GM18499 (cell line): ENCODE measurements around the gene FHL2.
A peak's percentile ranks its signal among the peaks of the same experiment; 100 is the strongest.

Experiments
- ATAC-seq: cut with Tn5 transposase; IDR thresholded peaks from one replicate; pipeline ENCODE4 v1.9.1; 2021; ENCODE audit warnings: moderate number of reproducible peaks; ENCODE audit not compliant: insufficient read depth, unreplicated experiment

The FHL2 gene

DNA sequence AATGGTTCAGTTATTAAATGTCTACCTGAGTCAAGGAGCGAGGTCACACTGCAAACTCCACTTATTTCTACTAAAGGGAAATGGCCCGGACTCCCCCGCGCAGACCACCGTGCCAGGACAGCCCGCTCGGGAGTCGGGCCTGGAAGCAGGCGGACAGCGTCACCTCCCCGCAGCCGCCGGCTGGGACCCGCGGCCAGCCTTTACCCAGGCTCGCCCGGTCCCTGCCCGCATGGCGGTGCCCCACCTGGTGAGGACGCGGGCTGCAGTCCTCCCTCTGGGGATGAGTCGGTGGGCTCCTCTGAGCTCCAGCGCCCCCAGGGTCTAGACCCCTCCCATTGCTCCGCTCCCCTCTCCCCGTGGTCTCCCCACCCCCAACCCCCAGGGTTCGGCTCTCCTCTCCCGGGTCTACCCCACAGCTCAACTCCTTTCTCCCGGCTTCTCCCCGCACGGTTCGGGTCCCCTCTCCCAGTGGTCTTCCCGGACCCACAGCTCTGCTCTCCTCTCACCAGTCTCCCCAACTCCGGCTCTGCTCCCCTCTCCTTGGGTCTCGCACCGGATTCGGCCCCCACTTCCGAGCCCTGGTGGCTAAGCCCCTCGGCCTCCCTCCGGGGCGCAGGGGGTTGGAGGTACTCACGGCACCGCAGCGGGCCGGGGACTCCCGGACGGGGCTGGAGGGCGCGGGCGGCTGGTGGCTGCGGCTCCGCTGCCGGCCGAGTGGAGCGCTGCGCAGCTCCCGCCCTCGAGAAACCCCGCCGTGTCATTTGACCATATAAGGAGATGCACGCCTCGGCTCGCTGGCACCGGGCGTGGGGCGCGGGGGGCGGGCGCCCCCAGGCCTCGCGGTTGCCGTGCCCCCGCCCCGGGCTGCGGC lies at the start of gene FHL2:
TSS of gene FHL2 (minus strand) at position 716 of the 871 bp plus-strand sequence. CDS start 12,535 bp downstream, outside the sequence.
- peak; percentile 90 for ATAC-seq

DNA sequence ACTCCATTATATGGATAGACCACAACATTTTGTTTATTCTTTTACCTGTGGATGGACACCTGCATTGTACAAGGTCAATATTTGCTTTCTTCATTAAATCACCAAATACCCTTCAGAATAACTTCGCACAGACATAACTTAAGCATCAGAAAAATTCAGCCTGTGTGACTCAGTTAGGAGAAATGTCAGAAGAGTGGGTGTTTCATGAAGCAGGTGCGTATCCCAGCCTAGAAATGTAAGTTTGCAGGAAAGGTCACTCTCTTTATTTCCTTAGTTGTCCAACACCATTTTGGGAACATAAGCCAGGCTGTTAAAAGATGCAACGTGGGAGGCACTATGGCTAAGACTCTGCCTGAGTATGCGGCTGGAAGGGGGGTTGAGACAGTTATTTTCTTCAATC lies 48.6 kb upstream of the FHL2 start:
- no peak for ATAC-seq

DNA sequence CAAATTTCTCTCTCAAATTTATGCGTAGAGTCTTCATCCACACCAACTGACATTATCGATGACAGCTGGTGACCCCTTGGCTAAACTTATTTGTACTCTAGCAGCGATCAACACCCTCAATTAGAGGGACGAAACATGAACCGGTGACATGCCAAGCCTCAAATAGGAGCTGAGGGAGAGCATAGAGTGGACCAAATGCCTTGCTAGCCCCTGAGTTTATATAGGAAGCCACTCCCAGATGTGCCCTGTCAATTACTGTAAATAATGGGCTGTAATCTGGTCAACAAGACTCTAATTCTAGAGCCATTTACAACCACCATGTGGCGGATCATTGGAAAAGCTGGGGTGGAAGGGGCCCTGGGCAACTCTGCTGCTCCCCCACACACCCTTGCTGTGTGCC lies 47.6 kb upstream of the FHL2 start:
- no peak for ATAC-seq

DNA sequence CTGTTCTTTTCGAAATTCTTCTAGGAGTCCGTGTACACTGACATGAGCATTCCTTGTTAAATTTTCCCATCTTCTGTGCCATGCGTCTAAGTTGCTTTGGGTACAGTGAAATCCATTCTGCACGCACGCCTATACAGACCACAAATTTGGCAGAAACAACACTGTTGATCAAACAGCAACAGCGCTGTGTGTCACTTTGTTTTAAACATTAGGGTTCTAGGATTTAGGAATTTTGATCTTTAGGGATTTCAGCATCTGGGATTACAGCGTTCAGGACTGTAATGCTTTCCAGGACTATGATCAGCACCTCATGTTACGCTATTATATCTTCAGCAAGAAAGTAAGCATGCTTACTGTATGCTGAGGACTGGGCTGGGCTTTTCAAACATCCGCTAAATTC lies 47.1 kb upstream of the FHL2 start:
- no peak for ATAC-seq

DNA sequence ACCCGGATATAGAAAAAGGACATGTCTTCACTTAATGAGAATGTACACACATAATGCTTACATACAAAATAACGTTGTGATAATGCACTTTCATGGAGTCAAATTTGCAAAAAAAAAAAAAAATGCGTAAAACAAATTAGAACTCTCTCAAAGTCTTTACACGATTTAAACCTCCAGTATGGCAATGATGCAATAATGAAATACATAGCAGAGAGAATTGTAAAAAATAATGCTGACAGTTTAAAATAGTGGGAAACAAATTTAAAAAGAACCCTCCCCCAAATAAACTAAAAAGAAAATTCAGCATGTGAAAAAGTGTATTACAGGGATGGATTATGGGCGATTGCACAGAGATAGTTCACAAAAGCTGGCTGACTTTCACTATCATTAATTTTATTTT lies 46.6 kb upstream of the FHL2 start:
- no peak for ATAC-seq

GRCh38 chr2:105443617-105444598 lies 45.1 kb upstream of the FHL2 start:
- no peak for ATAC-seq

DNA sequence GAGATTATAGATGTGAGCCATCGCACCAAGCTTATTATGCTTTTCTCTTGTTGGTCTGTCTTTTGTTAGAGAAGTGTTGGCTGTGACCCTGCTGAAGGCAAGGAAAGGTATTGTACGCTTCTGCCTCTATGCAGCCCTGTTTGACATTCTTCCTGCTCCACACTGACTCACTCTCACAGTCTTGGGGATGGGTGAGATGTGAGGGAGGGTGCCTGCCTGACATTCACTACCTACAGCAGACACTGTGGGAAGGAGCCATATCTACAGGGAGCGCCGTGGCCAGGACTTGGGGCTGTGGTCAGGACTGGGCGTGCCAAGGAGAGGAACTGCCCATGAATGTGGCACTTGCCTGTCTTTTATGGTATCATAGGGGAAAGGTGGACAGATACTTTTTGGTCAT lies 43.9 kb upstream of the FHL2 start:
- no peak for ATAC-seq

- ATAC-seq = no peak
These were observed 43.2 kb upstream of the FHL2 start for GRCh38 chr2:105442056-105442455.

GRCh38 chr2:105439141-105439540 lies 40.3 kb upstream of the FHL2 start:
- no peak for ATAC-seq

DNA sequence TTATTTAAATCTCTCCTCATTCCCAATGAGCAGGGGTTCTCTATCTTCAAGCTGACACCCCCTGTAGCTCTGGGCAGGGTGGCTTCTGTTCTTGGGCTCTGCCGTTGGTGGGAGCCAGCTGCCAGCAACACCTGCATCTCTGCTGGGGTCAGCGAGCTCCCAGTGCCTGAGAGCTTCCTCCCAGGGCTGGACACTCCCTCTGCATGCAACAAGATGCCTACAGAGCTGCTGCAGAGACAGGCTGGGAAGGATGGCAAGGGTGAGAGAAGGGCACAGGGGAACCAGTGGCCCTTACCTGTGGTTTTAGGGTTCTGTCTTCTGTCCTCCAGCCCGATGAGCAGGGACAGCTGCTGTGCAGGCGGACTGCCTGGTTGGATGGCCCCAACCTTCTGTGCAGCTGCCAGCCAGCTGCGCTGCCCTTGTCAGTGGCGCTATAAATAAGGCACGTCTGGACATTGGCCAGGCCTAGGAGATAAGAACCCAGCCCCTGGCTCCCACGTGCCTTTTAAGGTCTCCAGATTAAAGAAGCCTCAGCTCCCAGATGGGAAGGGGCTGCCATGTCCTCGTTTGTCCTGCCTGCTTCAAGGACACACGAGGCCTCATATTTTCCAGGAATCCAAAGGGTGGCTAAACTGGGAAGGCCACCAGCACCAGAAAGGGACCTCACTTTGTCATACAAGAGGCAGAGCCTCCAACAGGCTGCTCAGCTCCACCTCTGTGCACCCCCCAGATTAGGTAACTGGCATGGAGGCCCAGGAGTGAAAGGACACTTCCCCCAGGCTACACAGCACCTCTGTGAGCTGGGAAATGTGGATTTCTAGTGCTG lies 39.5 kb upstream of the FHL2 start:
- no peak for ATAC-seq

DNA sequence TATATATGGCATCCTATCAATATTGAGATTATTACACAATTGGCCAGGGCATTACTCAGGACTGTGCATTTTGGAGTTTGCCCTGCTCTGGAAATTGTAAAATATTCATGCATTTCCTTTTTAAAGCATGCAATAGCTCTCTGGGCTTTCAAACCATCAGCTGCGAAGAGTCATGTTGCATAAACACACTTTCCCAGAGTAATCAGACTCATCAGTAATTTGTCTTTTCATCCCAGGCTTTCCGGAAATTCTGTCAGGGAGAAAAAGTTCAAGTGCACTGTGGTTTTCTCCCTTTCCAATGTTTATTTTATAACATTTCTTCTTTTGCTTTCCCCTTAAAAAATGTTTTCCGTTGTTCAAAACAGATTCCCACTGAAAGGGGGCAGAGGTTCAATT lies 38.9 kb upstream of the FHL2 start:
- ATAC-seq = no peak

GRCh38 chr2:105432749-105433148 lies 33.9 kb upstream of the FHL2 start:
- ATAC-seq = no peak

GRCh38 chr2:105432044-105432399 lies 33.2 kb upstream of the FHL2 start:
- ATAC-seq = no peak

DNA sequence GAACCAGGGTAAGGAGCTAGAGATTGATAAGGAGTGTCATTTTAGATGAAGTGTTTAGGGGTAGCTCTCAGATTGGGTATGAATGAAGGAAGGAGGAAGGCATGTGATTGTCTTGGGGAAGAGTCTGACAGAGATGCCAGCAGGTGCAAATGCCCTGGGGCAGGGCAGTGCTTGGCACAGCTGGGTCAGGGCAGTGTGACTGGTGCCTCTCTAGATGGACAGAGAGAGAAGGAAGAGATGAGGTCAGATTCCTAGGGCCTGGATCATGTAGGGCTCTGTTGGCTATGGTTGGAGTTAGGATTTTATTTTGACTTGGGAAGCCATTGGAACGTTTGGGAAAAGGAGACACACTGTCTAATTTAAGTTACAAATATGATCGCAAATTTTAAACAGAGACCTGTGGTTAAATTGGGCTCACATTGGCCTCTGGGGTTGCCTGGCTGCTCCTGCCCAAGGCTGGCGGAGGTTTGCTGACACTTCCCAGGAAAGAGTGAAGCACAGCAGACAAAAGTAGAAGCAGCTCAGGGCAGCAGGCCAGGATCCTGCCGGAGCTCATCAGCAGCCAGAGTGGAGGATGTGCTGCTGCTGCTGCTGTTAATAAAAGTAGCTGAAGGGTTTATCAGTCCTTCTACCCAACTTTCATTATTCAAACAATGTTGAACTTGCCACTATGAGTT lies 32.7 kb upstream of the FHL2 start:
- ATAC-seq = no peak

GRCh38 chr2:105428387-105429018 lies 29.7 kb upstream of the FHL2 start:
- ATAC-seq = no peak

DNA sequence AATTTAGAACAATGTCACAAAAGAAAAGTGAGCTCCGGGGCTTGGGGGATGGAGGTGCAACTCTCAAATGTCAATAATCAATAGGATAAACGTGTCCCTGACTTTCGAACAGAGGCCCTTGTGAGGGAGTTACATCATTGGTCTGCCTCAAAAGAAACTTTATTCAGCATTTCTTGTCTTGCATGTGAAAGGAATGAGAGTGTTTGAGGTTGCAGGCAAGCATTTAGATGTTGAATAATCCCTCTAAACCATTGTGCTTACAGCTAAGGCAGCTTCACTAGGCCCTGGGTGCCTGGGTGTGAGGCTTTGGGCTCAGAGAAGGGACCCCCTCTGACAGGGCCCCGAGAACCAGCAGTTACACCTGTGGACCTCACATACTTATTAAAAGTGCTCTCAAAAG lies 28.6 kb upstream of the FHL2 start:
- ATAC-seq = no peak

DNA sequence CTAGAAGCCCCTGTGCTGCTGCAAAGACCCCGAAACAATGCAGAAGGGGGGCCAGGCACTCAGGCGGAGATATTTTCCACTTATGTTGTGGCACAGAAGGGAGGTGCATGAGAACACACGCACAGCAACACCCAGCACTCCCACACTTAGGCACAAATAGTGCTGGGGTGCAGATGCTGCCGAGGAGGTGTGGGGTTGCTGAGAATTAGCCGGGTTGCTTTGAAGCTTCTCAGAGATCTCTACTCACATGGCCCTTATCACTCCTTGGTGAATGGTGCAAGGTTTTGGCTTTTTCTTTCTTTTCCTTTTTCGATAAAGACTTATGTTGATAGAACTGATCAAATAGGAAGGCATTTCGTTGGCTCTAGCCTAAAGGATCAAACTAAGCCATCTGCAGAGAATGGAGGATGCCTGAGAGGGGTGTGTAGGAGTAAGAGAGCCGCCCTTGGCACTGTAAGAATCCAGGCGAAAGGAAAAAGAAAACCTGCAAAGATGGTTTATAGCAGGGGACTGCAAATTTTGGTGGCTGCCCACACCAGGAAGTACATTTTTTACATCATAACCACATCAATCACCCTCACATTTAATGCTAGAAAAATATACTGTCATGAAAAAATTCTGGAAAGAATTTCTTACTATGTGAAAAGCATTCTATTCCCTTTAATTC lies 27.9 kb upstream of the FHL2 start:
- no peak for ATAC-seq

- no peak for ATAC-seq
These were observed 27.2 kb upstream of the FHL2 start for GRCh38 chr2:105425936-105426625.
